GM12875 (cell line): ENCODE data around the gene ADAD2.
"Not testable (repeated sequence)": the region's sequence is repeated elsewhere in the genome, so short reads cannot be mapped to it uniquely, and the experiment has no call there.

Source experiments
- H3K4me3 ChIP-seq: one replicate; pipeline ENCODE4 v1.5.1; 2011; ENCODE audit warnings: low read depth, low read length, control low read depth
- TF ChIP-seq, protein P1 (sequence below): IDR thresholded peaks from 2 replicates; pipeline ENCODE4 v1.5.1; 2011; ENCODE audit warnings: low read depth, mild to moderate bottlenecking, control low read depth, inconsistent platforms, low read length, moderate library complexity, borderline replicate concordance; ENCODE audit not compliant: insufficient read depth

The ADAD2 gene

DNA sequence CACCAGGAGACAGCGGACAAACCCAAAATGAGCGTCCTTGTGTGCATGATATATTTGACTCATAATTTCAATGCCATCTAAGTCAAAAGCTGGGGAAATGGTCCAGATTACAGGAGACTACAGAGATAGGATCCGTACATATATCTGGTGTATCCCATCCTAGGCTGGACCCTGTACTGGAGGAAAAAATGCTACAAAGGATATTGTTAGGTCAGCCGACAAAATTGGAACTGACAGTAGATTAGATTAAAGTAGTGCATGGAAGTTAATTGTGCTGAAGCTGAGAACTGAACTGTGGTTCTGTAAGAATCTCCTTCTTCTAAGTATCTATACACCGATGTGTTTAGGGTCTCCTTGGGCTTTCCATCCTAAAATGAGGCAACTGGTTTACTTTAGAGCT lies 24.6 kb downstream of the ADAD2 start:
- no peak overlapping the region for H3K4me3 ChIP-seq

DNA sequence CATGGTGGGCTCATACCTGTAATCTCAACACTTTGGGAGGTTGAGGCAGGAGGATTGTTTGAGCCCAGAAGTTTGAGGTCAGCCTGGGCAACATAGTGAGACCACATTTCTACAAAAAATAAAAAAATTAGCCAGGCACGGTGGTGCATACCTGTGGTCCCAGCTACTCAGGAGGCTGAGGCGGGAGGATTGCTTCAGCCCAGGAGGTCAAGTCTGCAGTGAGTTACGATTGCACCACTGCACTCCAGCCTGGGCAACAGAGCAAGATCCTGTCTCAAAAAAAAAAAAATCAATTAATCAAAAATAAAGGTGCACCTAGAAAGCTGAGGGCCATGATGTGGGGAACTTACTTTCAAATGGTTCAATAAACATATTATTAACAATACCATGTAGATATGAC lies 25.2 kb downstream of the ADAD2 start:
- H3K4me3 ChIP-seq: not testable (repeated sequence)

More for the DNA sequence above, 24.6 kb downstream of the ADAD2 start:
- TF ChIP-seq, protein P1, sequence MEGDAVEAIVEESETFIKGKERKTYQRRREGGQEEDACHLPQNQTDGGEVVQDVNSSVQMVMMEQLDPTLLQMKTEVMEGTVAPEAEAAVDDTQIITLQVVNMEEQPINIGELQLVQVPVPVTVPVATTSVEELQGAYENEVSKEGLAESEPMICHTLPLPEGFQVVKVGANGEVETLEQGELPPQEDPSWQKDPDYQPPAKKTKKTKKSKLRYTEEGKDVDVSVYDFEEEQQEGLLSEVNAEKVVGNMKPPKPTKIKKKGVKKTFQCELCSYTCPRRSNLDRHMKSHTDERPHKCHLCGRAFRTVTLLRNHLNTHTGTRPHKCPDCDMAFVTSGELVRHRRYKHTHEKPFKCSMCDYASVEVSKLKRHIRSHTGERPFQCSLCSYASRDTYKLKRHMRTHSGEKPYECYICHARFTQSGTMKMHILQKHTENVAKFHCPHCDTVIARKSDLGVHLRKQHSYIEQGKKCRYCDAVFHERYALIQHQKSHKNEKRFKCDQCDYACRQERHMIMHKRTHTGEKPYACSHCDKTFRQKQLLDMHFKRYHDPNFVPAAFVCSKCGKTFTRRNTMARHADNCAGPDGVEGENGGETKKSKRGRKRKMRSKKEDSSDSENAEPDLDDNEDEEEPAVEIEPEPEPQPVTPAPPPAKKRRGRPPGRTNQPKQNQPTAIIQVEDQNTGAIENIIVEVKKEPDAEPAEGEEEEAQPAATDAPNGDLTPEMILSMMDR: no peak

DNA sequence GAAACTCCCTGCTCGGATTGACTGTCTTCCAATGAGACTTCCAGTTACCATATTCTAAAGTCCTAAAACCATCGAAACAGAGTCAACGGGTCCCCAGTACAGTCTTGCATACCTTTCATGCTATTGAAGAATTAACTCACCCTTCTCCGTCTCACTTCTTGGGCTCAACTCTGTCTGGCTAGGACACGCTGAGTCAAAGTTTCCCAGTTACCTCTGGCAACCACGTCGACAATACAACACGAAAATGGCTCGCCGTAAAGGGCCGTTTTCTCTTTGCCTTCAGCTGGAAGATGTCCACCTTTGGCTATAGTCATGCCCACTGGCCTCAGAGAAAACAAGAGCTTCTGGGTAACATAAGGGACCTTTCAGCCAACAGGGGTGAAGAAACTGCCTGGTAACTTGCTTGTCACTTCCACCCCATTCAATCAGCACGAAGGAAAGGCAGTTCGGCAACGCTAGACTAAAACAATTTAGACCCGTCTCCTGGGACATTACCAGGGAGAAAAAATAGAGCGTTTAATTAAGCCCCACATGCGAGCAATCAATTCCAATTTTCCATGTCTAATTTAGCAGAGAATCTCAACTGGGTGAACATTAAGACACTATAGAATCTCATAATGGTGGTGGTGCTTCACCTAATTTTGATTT lies 27.3 kb downstream of the ADAD2 start:
- H3K4me3 ChIP-seq: no peak overlapping the region
- TF ChIP-seq, protein P1: no peak

DNA sequence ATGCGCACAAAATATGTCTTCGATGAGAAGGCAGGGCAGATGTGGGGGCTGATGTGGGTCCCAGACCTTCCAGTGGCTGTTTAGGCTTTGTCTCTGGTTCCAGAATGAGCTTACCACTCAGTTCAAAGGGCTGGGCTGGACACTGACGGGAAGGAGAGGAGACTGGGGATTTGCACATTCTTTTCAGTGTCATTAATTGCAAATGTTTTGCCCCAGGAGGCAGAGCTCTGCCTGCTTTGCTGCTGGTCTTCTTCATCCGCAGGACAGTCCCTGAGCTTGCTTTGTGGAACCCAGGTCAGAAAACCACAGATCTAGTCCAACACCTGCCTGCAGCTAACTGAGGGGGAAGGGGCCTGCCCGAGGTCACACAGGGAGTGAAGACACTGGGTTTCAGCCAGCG lies 28.0 kb downstream of the ADAD2 start:
- H3K4me3 ChIP-seq: no peak overlapping the region
- TF ChIP-seq, protein P1: no peak

DNA sequence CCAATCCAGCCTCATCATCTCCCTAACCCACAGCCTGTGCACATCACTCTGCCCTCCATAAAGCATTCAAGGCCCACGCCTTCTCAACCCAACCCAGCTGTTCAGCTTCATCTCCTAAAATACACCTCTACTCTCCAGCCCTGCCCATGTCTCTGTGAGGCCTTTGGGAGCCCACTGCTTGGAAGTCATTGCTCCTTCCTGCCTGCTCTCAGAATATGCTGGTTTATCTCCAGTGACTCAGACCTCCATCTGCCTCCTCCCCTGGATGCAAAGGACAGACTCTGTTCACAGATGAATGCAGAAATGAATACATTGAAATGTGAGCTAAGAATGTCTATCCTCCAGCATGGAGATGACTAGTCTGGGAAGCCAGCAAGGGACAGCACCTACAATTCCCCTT lies 29.9 kb downstream of the ADAD2 start:
- no peak overlapping the region for H3K4me3 ChIP-seq
- TF ChIP-seq, protein P1: no peak

DNA sequence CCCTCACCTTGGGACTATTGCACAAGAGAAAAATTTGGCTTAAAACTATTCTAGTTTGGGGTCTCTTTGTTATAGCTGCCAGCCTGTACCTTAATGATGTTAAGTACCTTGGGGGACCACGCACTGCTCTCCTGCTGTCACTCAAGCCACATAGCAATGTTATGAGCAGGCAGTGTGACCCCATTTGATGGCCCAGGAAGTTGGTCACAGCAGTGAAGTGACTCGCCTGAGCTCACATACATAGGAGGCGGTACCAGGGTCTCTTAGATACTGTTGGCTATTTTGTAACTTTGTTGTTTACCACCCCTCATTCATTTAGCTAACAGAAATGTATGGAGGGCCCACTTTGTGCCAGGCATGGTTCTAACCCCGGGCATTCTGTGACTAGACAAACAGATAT lies 32.5 kb downstream of the ADAD2 start:
- H3K4me3 ChIP-seq: no peak overlapping the region
- TF ChIP-seq, protein P1: no peak

DNA sequence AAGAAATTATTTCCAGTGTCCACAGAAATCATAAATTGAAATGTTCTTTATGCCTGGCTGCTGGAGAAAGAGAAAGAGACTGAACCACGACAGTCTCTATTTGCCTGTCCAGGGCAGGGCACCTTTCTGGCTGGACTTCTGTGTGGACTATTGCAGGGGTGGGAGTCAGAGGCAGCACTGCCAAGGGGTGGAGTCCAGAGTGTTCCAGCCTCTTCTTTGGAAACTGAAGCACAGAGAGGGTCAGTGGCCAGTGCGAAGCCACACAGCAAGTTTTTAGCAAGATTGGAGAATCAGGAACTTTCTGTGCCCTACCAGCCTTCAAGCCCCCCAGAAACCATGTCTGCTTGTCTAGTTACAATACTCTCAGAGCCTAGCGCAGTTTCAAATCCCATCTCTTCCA lies 33.6 kb downstream of the ADAD2 start:
- H3K4me3 ChIP-seq: no peak overlapping the region
- TF ChIP-seq, protein P1: no peak
